K562 (cell line): ENCODE data around the gene DPF1. TPM values are rescaled to one million over a fixed set of nuclear protein-coding genes. Genes with fewer than 3 reads are reported as not detected.

Experiments used
- BHLHE40 ChIP-seq: IDR thresholded peaks from 2 replicates; pipeline ENCODE4 v1.6.1; 2011; ENCODE audit warnings: low read length, improper control_type of control experiment
- IRF2 ChIP-seq: sonication (generic); formaldehyde crosslinking; IDR thresholded peaks from 2 replicates; pipeline ENCODE4 v1.8.1; 2022; ENCODE audit warnings: mild to moderate bottlenecking, missing genetic modification reagents
- JUN ChIP-seq, 2 experiments: sonication (generic) in 1 of 2; formaldehyde crosslinking in 1 of 2; IDR thresholded peaks; 2 replicates each; pipeline versions ENCODE4 v1.6.1 to v1.8.0; 2012 to 2022; ENCODE audit warnings: borderline replicate concordance in 2 of 2, mild to moderate bottlenecking in 2 of 2, improper control_type of control experiment in 1 of 2, low read depth in 1 of 2, low read length in 1 of 2, missing genetic modification reagents in 1 of 2
- KDM5B ChIP-seq: fragments of 200-600 bp; sonication (generic); IDR thresholded peaks from 2 replicates; pipeline ENCODE4 v1.6.1; 2012; ENCODE audit warnings: low read depth, mild to moderate bottlenecking, moderate library complexity, low read length, control low read depth, inconsistent platforms; ENCODE audit not compliant: insufficient replicate concordance
- MAX ChIP-seq: sonication (generic); formaldehyde crosslinking; IDR thresholded peaks from 2 replicates; pipeline ENCODE4 v1.9.0; 2022; ENCODE audit warnings: mild to moderate bottlenecking, missing genetic modification reagents
- MEF2A ChIP-seq: IDR thresholded peaks from 2 replicates; pipeline ENCODE4 v1.6.1; 2011; ENCODE audit warnings: low read depth, mild to moderate bottlenecking, low read length, moderate library complexity; ENCODE audit not compliant: control insufficient read depth
- PTTG1 ChIP-seq: fragments of 450-650 bp; IDR thresholded peaks from 2 replicates; pipeline ENCODE4 v1.6.1; 2016; ENCODE audit warnings: low read depth, mild to moderate bottlenecking, missing genetic modification characterization, missing compliant biosample characterization
- RUNX1 ChIP-seq: sonication (generic); IDR thresholded peaks from 2 replicates; pipeline ENCODE4 v1.6.1; 2016; ENCODE audit warnings: antibody characterized with exemption, low read depth
- SAP30 ChIP-seq: fragments of 200-600 bp; sonication (generic); IDR thresholded peaks from 2 replicates; pipeline ENCODE4 v1.6.1; 2012; ENCODE audit warnings: borderline replicate concordance, low read depth, mild to moderate bottlenecking, moderate library complexity, low read length, control low read depth, inconsistent platforms; ENCODE audit not compliant: insufficient read depth, poor library complexity, severe bottlenecking
- SMAD4 ChIP-seq: fragments of 250-450 bp; sonication (Bioruptor Pico); conservative IDR thresholded peaks from 2 replicates; pipeline ENCODE4 v1.8.0; 2021; ENCODE audit warnings: inconsistent platforms, mild to moderate bottlenecking, moderate library complexity
- SNIP1 ChIP-seq: fragments of 450-650 bp; IDR thresholded peaks from 2 replicates; pipeline ENCODE4 v1.7.1; 2017; ENCODE audit warnings: low read depth, mild to moderate bottlenecking
- SPI1 ChIP-seq: IDR thresholded peaks from 2 replicates; pipeline ENCODE4 v1.6.1; 2011; ENCODE audit warnings: low read depth, low read length, control low read depth, borderline replicate concordance
- SREBF1 ChIP-seq: fragments of 150-350 bp; IDR thresholded peaks from 2 replicates; pipeline ENCODE4 v1.6.1; 2014; ENCODE audit warnings: antibody characterized with exemption, low read depth, low read length, borderline replicate concordance
- THRAP3 ChIP-seq: fragments of 450-650 bp; IDR thresholded peaks from 2 replicates; pipeline ENCODE4 v1.6.1; 2016; ENCODE audit warnings: mild to moderate bottlenecking, inconsistent platforms, borderline replicate concordance
- ZEB2 ChIP-seq: fragments of 450-650 bp; IDR thresholded peaks from 2 replicates; pipeline ENCODE4 v1.6.1; 2016
- ZFX ChIP-seq: sonication (generic); formaldehyde crosslinking; IDR thresholded peaks from 2 replicates; pipeline ENCODE4 v1.8.0; 2022; ENCODE audit warnings: mild to moderate bottlenecking, missing genetic modification reagents, moderate library complexity
- ZNF146 ChIP-seq: IDR thresholded peaks from one replicate; pipeline ENCODE4 v1.6.1; 2018; ENCODE audit warnings: missing compliant biosample characterization; ENCODE audit not compliant: unreplicated experiment
- ZNF436 ChIP-seq: fragments of 250-450, 450-650 bp; sonication (Bioruptor Pico); formaldehyde crosslinking; IDR thresholded peaks from 2 replicates; pipeline ENCODE4 v1.7.0; 2020; ENCODE audit warnings: mild to moderate bottlenecking
- ZNF696 ChIP-seq: fragments of 250-450 bp; sonication (Bioruptor Pico); conservative IDR thresholded peaks from 2 replicates; pipeline ENCODE4 v1.4.0; 2020; ENCODE audit warnings: mild to moderate bottlenecking, moderate library complexity
- ZNF785 ChIP-seq: fragments of 250-450 bp; sonication (Bioruptor Pico); IDR thresholded peaks from 2 replicates; pipeline ENCODE4 v1.4.0; 2020; ENCODE audit warnings: mild to moderate bottlenecking
- polyA plus RNA-seq, 8 experiments: library from polyadenylated mRNA; depleted of rRNA in 4 of 8; stranded (reverse) in 5 of 8; unstranded in 3 of 8; fragments of >200 nt; fragmentation: Nextera tagmentation in 2 of 8; fragmentation: Illumina TruSeq in 1 of 8; extraction: Ambion mirVana in 2 of 8; extraction: Trizol in 1 of 8; gene quantifications; 2 replicates each; pipeline versions ENCODE4 v1.2.1 to v1.2.3, GENCODE V29; 2011 to 2014; ENCODE audit warnings: inconsistent platforms in 1 of 8, missing spikeins in 1 of 8
- total RNA-seq, 7 experiments: library from RNA; depleted of rRNA in 6 of 7; stranded (reverse); fragments of >200 nt in 6 of 7; fragmentation: Illumina TruSeq in 2 of 7; extraction: Trizol in 2 of 7; gene quantifications; 2 replicates each; pipeline versions ENCODE4 v1.2.1 to v1.2.3, GENCODE V29; 2011 to 2021; ENCODE audit warnings: low replicate concordance in 1 of 7
- TF ChIP-seq, protein P1 (sequence below): fragments of 250-450 bp; sonication (Bioruptor Pico); IDR thresholded peaks from 2 replicates; pipeline ENCODE4 v1.5.0; 2020; ENCODE audit warnings: mild to moderate bottlenecking
- TF ChIP-seq, protein P2 (sequence below): sonication (generic); formaldehyde crosslinking; IDR thresholded peaks from 2 replicates; pipeline ENCODE4 v1.8.0; 2023; ENCODE audit warnings: mild to moderate bottlenecking, missing genetic modification reagents
- TF ChIP-seq, protein P3 (sequence below): fragments of 450-650 bp; IDR thresholded peaks from 2 replicates; pipeline ENCODE4 v1.7.0; 2016; ENCODE audit warnings: borderline replicate concordance

Gene DPF1
- total and polyA plus RNA-seq, 9 of the 15 experiments (the other 6 are each of a cell fraction or from before 2014, with no cell fraction given) = 0.10 to 5.7 (median 3.1) TPM

GRCh38 chr19:38270587-38271167, 46.7 kb upstream of the DPF1 start (continued):
- TF ChIP-seq THRAP3 (no peak), SMAD4 (CRISPR knock-in tag) (peak; percentile 34; the same call in 1 of the 2 replicates), ZNF146 (CRISPR knock-in tag) (no peak), KDM5B (peak; percentile 43), SREBF1 (no peak), RUNX1 (no peak), JUN (IDR thresholded peaks at IDR 0.05; ENCODE audit: borderline replicate concordance, low read depth, low read length) (0 out of 2 replicates have a peak, but pooled peaks have one; percentile 46), JUN (CRISPR knock-in tag; IDR thresholded peaks at IDR 0.05; ENCODE audit: borderline replicate concordance) (no peak), ZNF785 (CRISPR knock-in tag) (no peak), PTTG1 (tag) (no peak), SAP30 (no peak), SPI1 (no peak), MAX (CRISPR knock-in tag) (no peak; the same call in none of the 2 replicates), IRF2 (CRISPR knock-in tag) (no peak), ZFX (CRISPR knock-in tag) (peak; percentile 47), ZEB2 (no peak), BHLHE40 (peak; percentile 83), MEF2A (0 out of 2 replicates have a peak, but pooled peaks have one; percentile 9), ZNF696 (CRISPR knock-in tag) (no peak), ZNF436 (CRISPR knock-in tag) (no peak), SNIP1 (no peak)
- TF ChIP-seq, protein P1, sequence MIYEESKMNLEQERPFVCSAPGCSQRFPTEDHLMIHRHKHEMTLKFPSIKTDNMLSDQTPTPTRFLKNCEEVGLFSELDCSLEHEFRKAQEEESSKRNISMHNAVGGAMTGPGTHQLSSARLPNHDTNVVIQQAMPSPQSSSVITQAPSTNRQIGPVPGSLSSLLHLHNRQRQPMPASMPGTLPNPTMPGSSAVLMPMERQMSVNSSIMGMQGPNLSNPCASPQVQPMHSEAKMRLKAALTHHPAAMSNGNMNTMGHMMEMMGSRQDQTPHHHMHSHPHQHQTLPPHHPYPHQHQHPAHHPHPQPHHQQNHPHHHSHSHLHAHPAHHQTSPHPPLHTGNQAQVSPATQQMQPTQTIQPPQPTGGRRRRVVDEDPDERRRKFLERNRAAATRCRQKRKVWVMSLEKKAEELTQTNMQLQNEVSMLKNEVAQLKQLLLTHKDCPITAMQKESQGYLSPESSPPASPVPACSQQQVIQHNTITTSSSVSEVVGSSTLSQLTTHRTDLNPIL (CRISPR knock-in tag) = no peak
- TF ChIP-seq, protein P2, sequence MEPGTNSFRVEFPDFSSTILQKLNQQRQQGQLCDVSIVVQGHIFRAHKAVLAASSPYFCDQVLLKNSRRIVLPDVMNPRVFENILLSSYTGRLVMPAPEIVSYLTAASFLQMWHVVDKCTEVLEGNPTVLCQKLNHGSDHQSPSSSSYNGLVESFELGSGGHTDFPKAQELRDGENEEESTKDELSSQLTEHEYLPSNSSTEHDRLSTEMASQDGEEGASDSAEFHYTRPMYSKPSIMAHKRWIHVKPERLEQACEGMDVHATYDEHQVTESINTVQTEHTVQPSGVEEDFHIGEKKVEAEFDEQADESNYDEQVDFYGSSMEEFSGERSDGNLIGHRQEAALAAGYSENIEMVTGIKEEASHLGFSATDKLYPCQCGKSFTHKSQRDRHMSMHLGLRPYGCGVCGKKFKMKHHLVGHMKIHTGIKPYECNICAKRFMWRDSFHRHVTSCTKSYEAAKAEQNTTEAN (CRISPR knock-in tag) = no peak
- TF ChIP-seq, protein P3, sequence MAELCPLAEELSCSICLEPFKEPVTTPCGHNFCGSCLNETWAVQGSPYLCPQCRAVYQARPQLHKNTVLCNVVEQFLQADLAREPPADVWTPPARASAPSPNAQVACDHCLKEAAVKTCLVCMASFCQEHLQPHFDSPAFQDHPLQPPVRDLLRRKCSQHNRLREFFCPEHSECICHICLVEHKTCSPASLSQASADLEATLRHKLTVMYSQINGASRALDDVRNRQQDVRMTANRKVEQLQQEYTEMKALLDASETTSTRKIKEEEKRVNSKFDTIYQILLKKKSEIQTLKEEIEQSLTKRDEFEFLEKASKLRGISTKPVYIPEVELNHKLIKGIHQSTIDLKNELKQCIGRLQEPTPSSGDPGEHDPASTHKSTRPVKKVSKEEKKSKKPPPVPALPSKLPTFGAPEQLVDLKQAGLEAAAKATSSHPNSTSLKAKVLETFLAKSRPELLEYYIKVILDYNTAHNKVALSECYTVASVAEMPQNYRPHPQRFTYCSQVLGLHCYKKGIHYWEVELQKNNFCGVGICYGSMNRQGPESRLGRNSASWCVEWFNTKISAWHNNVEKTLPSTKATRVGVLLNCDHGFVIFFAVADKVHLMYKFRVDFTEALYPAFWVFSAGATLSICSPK = no peak
